SK-N-SH treated with all-trans-retinoic acid at 6 μM for 48 hours (cell line): Measurements from ENCODE around the gene IFRD2.

Source experiments
- PPARA ChIP-seq: fragments of 250-450 bp; sonication (Bioruptor Pico); IDR thresholded peaks from 2 replicates; pipeline ENCODE4 v1.5.0; 2020; ENCODE audit warnings: mild to moderate bottlenecking, borderline replicate concordance
- SNAI2 ChIP-seq: fragments of 250-450 bp; sonication (Bioruptor Pico); IDR thresholded peaks from 2 replicates; pipeline ENCODE4 v1.5.0; 2020; ENCODE audit warnings: mild to moderate bottlenecking, moderate library complexity
- ZC3H10 ChIP-seq: fragments of 250-450 bp; sonication (Bioruptor Pico); IDR thresholded peaks from 2 replicates; pipeline ENCODE4 v1.5.1; 2021; ENCODE audit warnings: mild to moderate bottlenecking, moderate library complexity
- ZFP30 ChIP-seq: fragments of 450-650 bp; formaldehyde crosslinking; IDR thresholded peaks from 2 replicates; pipeline ENCODE4 v1.5.0; 2022; ENCODE audit warnings: mild to moderate bottlenecking, moderate library complexity
- ZNF8 ChIP-seq: fragments of 450-650 bp; formaldehyde crosslinking; IDR thresholded peaks from 2 replicates; pipeline ENCODE4 v1.5.0; 2020; ENCODE audit warnings: mild to moderate bottlenecking, moderate library complexity
- TF ChIP-seq, protein P1 (sequence below): fragments of 250-450 bp; sonication (Bioruptor Pico); IDR thresholded peaks from 2 replicates; pipeline ENCODE4 v1.8.0; 2021; ENCODE audit warnings: low read depth, mild to moderate bottlenecking, moderate library complexity, borderline replicate concordance
- TF ChIP-seq, protein P2 (sequence below): fragments of 250-450 bp; sonication (Bioruptor Pico); IDR thresholded peaks from 2 replicates; pipeline ENCODE4 v1.5.1; 2021; ENCODE audit warnings: mild to moderate bottlenecking, moderate library complexity
- TF ChIP-seq, protein P3 (sequence below): fragments of 250-450 bp; sonication (Bioruptor Pico); IDR thresholded peaks from 2 replicates; pipeline ENCODE4 v1.5.0; 2020; ENCODE audit warnings: mild to moderate bottlenecking, moderate library complexity
- TF ChIP-seq, protein P4 (sequence below): fragments of 250-450 bp; sonication (Bioruptor Pico); IDR thresholded peaks from 2 replicates; pipeline ENCODE4 v1.8.0; 2020; ENCODE audit warnings: mild to moderate bottlenecking, moderate library complexity, borderline replicate concordance

DNA sequence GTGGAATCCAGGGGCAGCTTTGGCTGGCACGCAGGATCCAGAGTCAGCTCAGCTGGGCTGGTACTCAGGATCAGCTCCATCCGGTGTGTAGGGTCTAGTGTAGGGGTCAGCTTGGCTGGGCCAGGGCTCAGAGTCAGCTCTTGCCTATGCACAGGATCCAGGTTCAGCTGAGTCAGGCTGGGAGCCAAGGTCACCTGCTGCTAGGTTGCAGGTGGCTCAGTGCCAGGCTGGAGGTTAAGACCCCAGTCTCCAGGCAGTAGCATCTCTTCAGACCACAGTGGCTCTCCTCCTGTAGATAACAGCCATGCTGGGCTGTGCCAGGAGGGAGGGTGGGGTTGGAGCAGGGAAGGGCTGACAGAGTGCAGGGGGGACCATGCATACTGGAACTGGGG lies 5.2 kb upstream of the IFRD2 start:
- TF ChIP-seq SNAI2 (CRISPR knock-in tag): no peak
- TF ChIP-seq, protein P1, sequence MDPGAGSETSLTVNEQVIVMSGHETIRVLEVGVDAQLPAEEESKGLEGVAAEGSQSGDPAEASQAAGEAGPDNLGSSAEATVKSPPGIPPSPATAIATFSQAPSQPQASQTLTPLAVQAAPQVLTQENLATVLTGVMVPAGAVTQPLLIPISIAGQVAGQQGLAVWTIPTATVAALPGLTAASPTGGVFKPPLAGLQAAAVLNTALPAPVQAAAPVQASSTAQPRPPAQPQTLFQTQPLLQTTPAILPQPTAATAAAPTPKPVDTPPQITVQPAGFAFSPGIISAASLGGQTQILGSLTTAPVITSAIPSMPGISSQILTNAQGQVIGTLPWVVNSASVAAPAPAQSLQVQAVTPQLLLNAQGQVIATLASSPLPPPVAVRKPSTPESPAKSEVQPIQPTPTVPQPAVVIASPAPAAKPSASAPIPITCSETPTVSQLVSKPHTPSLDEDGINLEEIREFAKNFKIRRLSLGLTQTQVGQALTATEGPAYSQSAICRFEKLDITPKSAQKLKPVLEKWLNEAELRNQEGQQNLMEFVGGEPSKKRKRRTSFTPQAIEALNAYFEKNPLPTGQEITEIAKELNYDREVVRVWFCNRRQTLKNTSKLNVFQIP (CRISPR knock-in tag): no peak
- TF ChIP-seq ZFP30 (CRISPR knock-in tag): no peak
- TF ChIP-seq, protein P2, sequence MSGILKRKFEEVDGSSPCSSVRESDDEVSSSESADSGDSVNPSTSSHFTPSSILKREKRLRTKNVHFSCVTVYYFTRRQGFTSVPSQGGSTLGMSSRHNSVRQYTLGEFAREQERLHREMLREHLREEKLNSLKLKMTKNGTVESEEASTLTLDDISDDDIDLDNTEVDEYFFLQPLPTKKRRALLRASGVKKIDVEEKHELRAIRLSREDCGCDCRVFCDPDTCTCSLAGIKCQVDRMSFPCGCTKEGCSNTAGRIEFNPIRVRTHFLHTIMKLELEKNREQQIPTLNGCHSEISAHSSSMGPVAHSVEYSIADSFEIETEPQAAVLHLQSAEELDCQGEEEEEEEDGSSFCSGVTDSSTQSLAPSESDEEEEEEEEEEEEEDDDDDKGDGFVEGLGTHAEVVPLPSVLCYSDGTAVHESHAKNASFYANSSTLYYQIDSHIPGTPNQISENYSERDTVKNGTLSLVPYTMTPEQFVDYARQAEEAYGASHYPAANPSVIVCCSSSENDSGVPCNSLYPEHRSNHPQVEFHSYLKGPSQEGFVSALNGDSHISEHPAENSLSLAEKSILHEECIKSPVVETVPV: no peak
- no peak for TF ChIP-seq PPARA (CRISPR knock-in tag)
- no peak for TF ChIP-seq ZNF8 (CRISPR knock-in tag)
- TF ChIP-seq, protein P3, sequence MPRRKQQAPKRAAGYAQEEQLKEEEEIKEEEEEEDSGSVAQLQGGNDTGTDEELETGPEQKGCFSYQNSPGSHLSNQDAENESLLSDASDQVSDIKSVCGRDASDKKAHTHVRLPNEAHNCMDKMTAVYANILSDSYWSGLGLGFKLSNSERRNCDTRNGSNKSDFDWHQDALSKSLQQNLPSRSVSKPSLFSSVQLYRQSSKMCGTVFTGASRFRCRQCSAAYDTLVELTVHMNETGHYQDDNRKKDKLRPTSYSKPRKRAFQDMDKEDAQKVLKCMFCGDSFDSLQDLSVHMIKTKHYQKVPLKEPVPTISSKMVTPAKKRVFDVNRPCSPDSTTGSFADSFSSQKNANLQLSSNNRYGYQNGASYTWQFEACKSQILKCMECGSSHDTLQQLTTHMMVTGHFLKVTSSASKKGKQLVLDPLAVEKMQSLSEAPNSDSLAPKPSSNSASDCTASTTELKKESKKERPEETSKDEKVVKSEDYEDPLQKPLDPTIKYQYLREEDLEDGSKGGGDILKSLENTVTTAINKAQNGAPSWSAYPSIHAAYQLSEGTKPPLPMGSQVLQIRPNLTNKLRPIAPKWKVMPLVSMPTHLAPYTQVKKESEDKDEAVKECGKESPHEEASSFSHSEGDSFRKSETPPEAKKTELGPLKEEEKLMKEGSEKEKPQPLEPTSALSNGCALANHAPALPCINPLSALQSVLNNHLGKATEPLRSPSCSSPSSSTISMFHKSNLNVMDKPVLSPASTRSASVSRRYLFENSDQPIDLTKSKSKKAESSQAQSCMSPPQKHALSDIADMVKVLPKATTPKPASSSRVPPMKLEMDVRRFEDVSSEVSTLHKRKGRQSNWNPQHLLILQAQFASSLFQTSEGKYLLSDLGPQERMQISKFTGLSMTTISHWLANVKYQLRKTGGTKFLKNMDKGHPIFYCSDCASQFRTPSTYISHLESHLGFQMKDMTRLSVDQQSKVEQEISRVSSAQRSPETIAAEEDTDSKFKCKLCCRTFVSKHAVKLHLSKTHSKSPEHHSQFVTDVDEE (CRISPR knock-in tag): no peak
- TF ChIP-seq, protein P4, sequence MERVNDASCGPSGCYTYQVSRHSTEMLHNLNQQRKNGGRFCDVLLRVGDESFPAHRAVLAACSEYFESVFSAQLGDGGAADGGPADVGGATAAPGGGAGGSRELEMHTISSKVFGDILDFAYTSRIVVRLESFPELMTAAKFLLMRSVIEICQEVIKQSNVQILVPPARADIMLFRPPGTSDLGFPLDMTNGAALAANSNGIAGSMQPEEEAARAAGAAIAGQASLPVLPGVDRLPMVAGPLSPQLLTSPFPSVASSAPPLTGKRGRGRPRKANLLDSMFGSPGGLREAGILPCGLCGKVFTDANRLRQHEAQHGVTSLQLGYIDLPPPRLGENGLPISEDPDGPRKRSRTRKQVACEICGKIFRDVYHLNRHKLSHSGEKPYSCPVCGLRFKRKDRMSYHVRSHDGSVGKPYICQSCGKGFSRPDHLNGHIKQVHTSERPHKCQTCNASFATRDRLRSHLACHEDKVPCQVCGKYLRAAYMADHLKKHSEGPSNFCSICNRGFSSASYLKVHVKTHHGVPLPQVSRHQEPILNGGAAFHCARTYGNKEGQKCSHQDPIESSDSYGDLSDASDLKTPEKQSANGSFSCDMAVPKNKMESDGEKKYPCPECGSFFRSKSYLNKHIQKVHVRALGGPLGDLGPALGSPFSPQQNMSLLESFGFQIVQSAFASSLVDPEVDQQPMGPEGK (CRISPR knock-in tag): no peak
- TF ChIP-seq ZC3H10 (CRISPR knock-in tag): no peak
